Liver (tissue), 9 donors: ENCODE data around the gene TRAF7. TPM values are rescaled to one million over a fixed set of nuclear protein-coding genes. Genes with fewer than 3 reads are reported as not detected.

Experiments used
- DNase-seq: peaks from one replicate; pipeline ENCODE4 v3.0.0-alpha.2; 2017; ENCODE audit warnings: low spot score
- H3K27ac ChIP-seq, 2 donors: one replicate each; pipeline ENCODE4 v1.7.0; 2013; ENCODE audit warnings: inconsistent platforms in 2 of 2, low read length in 2 of 2, control low read depth in 1 of 2, low read depth in 1 of 2, mild to moderate bottlenecking in 1 of 2
- H3K27me3 ChIP-seq, 4 donors: one replicate each; pipeline versions ENCODE4 v1.6.1 to v1.7.0; 2013; ENCODE audit warnings: low read length in 3 of 4, inconsistent platforms in 1 of 4, mild to moderate bottlenecking in 1 of 4, moderate library complexity in 1 of 4; ENCODE audit not compliant: control insufficient read depth in 4 of 4, insufficient read depth in 4 of 4
- H3K36me3 ChIP-seq, 4 donors: one replicate each; pipeline versions ENCODE4 v1.6.1 to v1.7.0; 2013; ENCODE audit warnings: low read length in 3 of 4, mild to moderate bottlenecking in 3 of 4, low read depth in 1 of 4, moderate library complexity in 1 of 4; ENCODE audit not compliant: control insufficient read depth in 4 of 4, insufficient read depth in 3 of 4
- H3K4me1 ChIP-seq, 4 donors: one replicate each; pipeline versions ENCODE4 v1.6.1 to v1.7.0; 2013; ENCODE audit warnings: low read length in 3 of 4, mild to moderate bottlenecking in 3 of 4, moderate library complexity in 1 of 4; ENCODE audit not compliant: control insufficient read depth in 4 of 4, insufficient read depth in 4 of 4
- H3K4me3 ChIP-seq, 3 donors: one replicate each; pipeline versions ENCODE4 v1.6.1 to v1.7.0; 2013; ENCODE audit warnings: low read length in 3 of 3, control low read depth in 1 of 3, low read depth in 1 of 3, mild to moderate bottlenecking in 1 of 3
- H3K9ac ChIP-seq, 2 donors: one replicate each; pipeline ENCODE4 v1.7.0; 2013; ENCODE audit warnings: low read length in 2 of 2, mild to moderate bottlenecking in 2 of 2, moderate library complexity in 2 of 2, control low read depth in 1 of 2, low read depth in 1 of 2
- H3K9me3 ChIP-seq, 4 donors: one replicate each; pipeline versions ENCODE4 v1.6.1 to v1.7.0; 2013; ENCODE audit warnings: low read length in 3 of 4; ENCODE audit not compliant: control insufficient read depth in 4 of 4
- EGR1 ChIP-seq, 2 donors: IDR thresholded peaks; 2 replicates each; pipeline ENCODE4 v1.6.1; 2016 to 2018; ENCODE audit warnings: antibody characterized with exemption in 2 of 2, low read depth in 2 of 2
- FOXA1 ChIP-seq: IDR thresholded peaks from 2 replicates; pipeline ENCODE4 v1.6.1; 2016; ENCODE audit warnings: antibody characterized with exemption
- FOXA2 ChIP-seq: IDR thresholded peaks from 2 replicates; pipeline ENCODE4 v1.6.1; 2016; ENCODE audit warnings: antibody characterized with exemption
- GABPA ChIP-seq, 2 donors: IDR thresholded peaks in 1 of 2; conservative IDR thresholded peaks in 1 of 2; 2 replicates each; pipeline ENCODE4 v1.6.1; 2016; ENCODE audit warnings: antibody characterized with exemption in 2 of 2, mild to moderate bottlenecking in 1 of 2, moderate library complexity in 1 of 2
- HNF4A ChIP-seq, 2 donors: conservative IDR thresholded peaks; 2 replicates each; pipeline ENCODE4 v1.6.1; 2016; ENCODE audit warnings: antibody characterized with exemption in 2 of 2, mild to moderate bottlenecking in 2 of 2
- HNF4G ChIP-seq: IDR thresholded peaks from 2 replicates; pipeline ENCODE4 v1.6.1; 2016; ENCODE audit warnings: antibody characterized with exemption
- JUND ChIP-seq, 2 donors: IDR thresholded peaks; 2 replicates each; pipeline ENCODE4 v1.6.1; 2016; ENCODE audit warnings: antibody characterized with exemption in 2 of 2
- NR2F2 ChIP-seq: IDR thresholded peaks from 2 replicates; pipeline ENCODE4 v1.6.1; 2016; ENCODE audit warnings: antibody characterized with exemption
- RAD21 ChIP-seq, 2 donors: IDR thresholded peaks; 2 replicates each; pipeline ENCODE4 v1.6.1; 2016; ENCODE audit warnings: antibody characterized with exemption in 2 of 2, mild to moderate bottlenecking in 2 of 2
- SP1 ChIP-seq: IDR thresholded peaks from 2 replicates; pipeline ENCODE4 v1.6.1; 2018; ENCODE audit warnings: antibody characterized with exemption, mild to moderate bottlenecking
- YY1 ChIP-seq: IDR thresholded peaks from 2 replicates; pipeline ENCODE4 v1.6.1; 2016; ENCODE audit warnings: antibody characterized with exemption, mild to moderate bottlenecking
- ZBTB33 ChIP-seq: IDR thresholded peaks from 2 replicates; pipeline ENCODE4 v1.6.1; 2016; ENCODE audit warnings: antibody characterized with exemption
- WGBS: extraction: QIAGEN DNeasy Blood & Tissue Kit; methylation state at CpG from one replicate; pipeline ENCODE4 v1.1.7; 2013; 5-methylcytosine and 5-hydroxymethylcytosine counted together
- polyA plus RNA-seq, 2 donors: library from polyadenylated mRNA; stranded (reverse) in 1 of 2; unstranded in 1 of 2; fragments of 200-250 nt in 1 of 2; fragments of >200 nt in 1 of 2; fragmentation: Nextera tagmentation in 1 of 2; extraction: Ambion mirVana in 1 of 2; gene quantifications; one replicate each; pipeline versions ENCODE4 v1.2.1 to v1.2.3, GENCODE V29; 2013 to 2015
- total RNA-seq, 2 donors: library from RNA; depleted of rRNA; stranded (reverse); fragments of >200 nt; gene quantifications; one replicate each; pipeline ENCODE4 v1.2.3, GENCODE V29; 2014
- TF ChIP-seq, protein P1 (sequence below): IDR thresholded peaks from 2 replicates; pipeline ENCODE4 v1.6.1; 2016; ENCODE audit warnings: antibody characterized with exemption, mild to moderate bottlenecking
- TF ChIP-seq, protein P2 (sequence below): IDR thresholded peaks from 2 replicates; pipeline ENCODE4 v1.6.1; 2016; ENCODE audit warnings: antibody characterized with exemption
- TF ChIP-seq, protein P3 (sequence below): IDR thresholded peaks from 2 replicates; pipeline ENCODE4 v1.6.1; 2016; ENCODE audit warnings: antibody characterized with exemption
- TF ChIP-seq, protein P4 (sequence below): fragments of 150-350 bp; IDR thresholded peaks from 2 replicates; pipeline ENCODE4 v1.5.1; 2017; ENCODE audit warnings: improper control_type of control experiment, low read depth, low read length; ENCODE audit not compliant: missing input control
- donor health status: healthy.
- donor health status: healthy.
- donor health status: healthy.
- donor health status: healthy.
- donor health status: healthy.

TRAF7 gene
- total and polyA plus RNA-seq, 4 donors, result 14.7 to 36.6 (median 34.0) TPM

- no peaks in the 10 kb centered on the region for H3K27me3 ChIP-seq
- H3K36me3 ChIP-seq, result peaks cover 9 to 29% (median 14%) of the 10 kb centered on the region in 4 donors
- H3K4me3 ChIP-seq, result no peak overlapping the region
- TF ChIP-seq JUND (IDR thresholded peaks at IDR 0.05), result no peak
- no peaks in the 10 kb centered on the region for H3K4me1 ChIP-seq
- 96% methylated on average over 31 of the region's 31 CpGs for WGBS
- H3K27ac ChIP-seq, result no peak overlapping the region
- DNase-seq, result no peak
- no peaks in the 10 kb centered on the region for H3K9me3 ChIP-seq
- H3K9ac ChIP-seq, result no peak overlapping the region
Measured at GRCh38 chr16:2179576-2179975, 24.0 kb downstream of the TRAF7 start.

DNA sequence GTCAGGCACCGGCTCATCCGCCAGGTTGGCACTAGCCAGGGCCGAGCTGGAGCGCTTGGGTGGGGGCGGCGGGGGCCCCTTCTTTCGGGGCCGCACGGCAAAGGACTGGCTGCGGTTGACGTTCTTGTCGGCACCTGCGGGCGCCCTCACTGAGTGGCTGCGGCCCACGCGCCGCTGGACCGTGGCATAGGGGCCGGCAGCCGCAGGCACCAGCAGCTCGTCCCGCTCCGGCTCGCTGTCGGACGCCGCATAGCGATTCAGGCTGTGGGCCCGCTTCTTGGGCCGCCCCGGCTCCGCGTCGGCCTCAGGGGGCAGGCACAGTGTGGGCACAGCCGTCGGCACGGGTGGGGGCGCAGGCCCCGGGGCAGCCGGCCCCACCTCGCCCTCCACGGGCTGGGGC, 24.9 kb downstream of the TRAF7 start:
- H3K9me3 ChIP-seq, result no peaks in the 10 kb centered on the region
- no peak overlapping the region for H3K4me3 ChIP-seq
- no peak overlapping the region for H3K9ac ChIP-seq
- no peak for TF ChIP-seq RAD21 (IDR thresholded peaks at IDR 0.05)
- TF ChIP-seq FOXA1, result no peak
- TF ChIP-seq, protein P1, sequence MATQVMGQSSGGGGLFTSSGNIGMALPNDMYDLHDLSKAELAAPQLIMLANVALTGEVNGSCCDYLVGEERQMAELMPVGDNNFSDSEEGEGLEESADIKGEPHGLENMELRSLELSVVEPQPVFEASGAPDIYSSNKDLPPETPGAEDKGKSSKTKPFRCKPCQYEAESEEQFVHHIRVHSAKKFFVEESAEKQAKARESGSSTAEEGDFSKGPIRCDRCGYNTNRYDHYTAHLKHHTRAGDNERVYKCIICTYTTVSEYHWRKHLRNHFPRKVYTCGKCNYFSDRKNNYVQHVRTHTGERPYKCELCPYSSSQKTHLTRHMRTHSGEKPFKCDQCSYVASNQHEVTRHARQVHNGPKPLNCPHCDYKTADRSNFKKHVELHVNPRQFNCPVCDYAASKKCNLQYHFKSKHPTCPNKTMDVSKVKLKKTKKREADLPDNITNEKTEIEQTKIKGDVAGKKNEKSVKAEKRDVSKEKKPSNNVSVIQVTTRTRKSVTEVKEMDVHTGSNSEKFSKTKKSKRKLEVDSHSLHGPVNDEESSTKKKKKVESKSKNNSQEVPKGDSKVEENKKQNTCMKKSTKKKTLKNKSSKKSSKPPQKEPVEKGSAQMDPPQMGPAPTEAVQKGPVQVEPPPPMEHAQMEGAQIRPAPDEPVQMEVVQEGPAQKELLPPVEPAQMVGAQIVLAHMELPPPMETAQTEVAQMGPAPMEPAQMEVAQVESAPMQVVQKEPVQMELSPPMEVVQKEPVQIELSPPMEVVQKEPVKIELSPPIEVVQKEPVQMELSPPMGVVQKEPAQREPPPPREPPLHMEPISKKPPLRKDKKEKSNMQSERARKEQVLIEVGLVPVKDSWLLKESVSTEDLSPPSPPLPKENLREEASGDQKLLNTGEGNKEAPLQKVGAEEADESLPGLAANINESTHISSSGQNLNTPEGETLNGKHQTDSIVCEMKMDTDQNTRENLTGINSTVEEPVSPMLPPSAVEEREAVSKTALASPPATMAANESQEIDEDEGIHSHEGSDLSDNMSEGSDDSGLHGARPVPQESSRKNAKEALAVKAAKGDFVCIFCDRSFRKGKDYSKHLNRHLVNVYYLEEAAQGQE, result no peak
- TF ChIP-seq HNF4G, result no peak
- TF ChIP-seq SP1, result no peak
- TF ChIP-seq, protein P2, sequence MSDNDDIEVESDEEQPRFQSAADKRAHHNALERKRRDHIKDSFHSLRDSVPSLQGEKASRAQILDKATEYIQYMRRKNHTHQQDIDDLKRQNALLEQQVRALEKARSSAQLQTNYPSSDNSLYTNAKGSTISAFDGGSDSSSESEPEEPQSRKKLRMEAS, result no peak
- no peak for TF ChIP-seq GABPA (IDR thresholded peaks at IDR 0.05 in 1 of 2, conservative IDR thresholded peaks at IDR 0.05 in 1 of 2)
- TF ChIP-seq YY1, result no peak
- no peak for TF ChIP-seq JUND (IDR thresholded peaks at IDR 0.05)
- TF ChIP-seq, protein P3, sequence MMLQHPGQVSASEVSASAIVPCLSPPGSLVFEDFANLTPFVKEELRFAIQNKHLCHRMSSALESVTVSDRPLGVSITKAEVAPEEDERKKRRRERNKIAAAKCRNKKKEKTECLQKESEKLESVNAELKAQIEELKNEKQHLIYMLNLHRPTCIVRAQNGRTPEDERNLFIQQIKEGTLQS, result no peak
- TF ChIP-seq NR2F2, result no peak
- no peak for TF ChIP-seq FOXA2
- no peak for TF ChIP-seq EGR1 (IDR thresholded peaks at IDR 0.05; ENCODE audit: low read depth in 2 of 2)
- no peak for TF ChIP-seq HNF4A (conservative IDR thresholded peaks at IDR 0.05)
- TF ChIP-seq, protein P4, sequence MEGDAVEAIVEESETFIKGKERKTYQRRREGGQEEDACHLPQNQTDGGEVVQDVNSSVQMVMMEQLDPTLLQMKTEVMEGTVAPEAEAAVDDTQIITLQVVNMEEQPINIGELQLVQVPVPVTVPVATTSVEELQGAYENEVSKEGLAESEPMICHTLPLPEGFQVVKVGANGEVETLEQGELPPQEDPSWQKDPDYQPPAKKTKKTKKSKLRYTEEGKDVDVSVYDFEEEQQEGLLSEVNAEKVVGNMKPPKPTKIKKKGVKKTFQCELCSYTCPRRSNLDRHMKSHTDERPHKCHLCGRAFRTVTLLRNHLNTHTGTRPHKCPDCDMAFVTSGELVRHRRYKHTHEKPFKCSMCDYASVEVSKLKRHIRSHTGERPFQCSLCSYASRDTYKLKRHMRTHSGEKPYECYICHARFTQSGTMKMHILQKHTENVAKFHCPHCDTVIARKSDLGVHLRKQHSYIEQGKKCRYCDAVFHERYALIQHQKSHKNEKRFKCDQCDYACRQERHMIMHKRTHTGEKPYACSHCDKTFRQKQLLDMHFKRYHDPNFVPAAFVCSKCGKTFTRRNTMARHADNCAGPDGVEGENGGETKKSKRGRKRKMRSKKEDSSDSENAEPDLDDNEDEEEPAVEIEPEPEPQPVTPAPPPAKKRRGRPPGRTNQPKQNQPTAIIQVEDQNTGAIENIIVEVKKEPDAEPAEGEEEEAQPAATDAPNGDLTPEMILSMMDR, result no peak
- TF ChIP-seq ZBTB33, result no peak
- H3K4me1 ChIP-seq, result no peaks in the 10 kb centered on the region
- no peak for DNase-seq
- no peak overlapping the region for H3K27ac ChIP-seq
- no peaks in the 10 kb centered on the region for H3K27me3 ChIP-seq
- WGBS, result 96% methylated on average over 43 of the region's 43 CpGs
- peaks cover 5 to 20% (median 8%) of the 10 kb centered on the region in 4 donors for H3K36me3 ChIP-seq
